ENCODE results near the gene LMNA.
A peak's percentile ranks its signal among the peaks of the same experiment; 100 is the strongest.
"Not testable (repeated sequence)": the region's sequence is repeated elsewhere in the genome, so short reads cannot be mapped to it uniquely, and the experiment has no call there.

The LMNA gene

GRCh38 chr1:156104861-156105832 lies 9.4 kb upstream of the LMNA start:
- peak; percentile 74 for DNase-seq (ENCODE audit: low spot score)

GRCh38 chr1:156106624-156107488 lies 7.7 kb upstream of the LMNA start:
- no peak for DNase-seq (ENCODE audit: low spot score)

GRCh38 chr1:156108057-156108456 lies 6.5 kb upstream of the LMNA start:
- no peak for DNase-seq (ENCODE audit: low spot score)

GRCh38 chr1:156108664-156109241 lies 5.8 kb upstream of the LMNA start:
- no peak for DNase-seq (ENCODE audit: low spot score)

- DNase-seq (ENCODE audit: low spot score), result no peak
These were observed 4.3 kb upstream of the LMNA start for GRCh38 chr1:156110252-156110651.

- no peak for DNase-seq (ENCODE audit: low spot score)
These were observed 3.1 kb upstream of the LMNA start for GRCh38 chr1:156111355-156111962.

GRCh38 chr1:156112276-156113137 lies 2.0 kb upstream of the LMNA start:
- DNase-seq (ENCODE audit: low spot score), result no peak

GRCh38 chr1:156113282-156113950 lies 1.1 kb upstream of the LMNA start:
- peak; percentile 33 for DNase-seq (ENCODE audit: low spot score)

GRCh38 chr1:156114919-156115513 lies 505 bp downstream of the LMNA start:
- peak; percentile 30 for DNase-seq (ENCODE audit: low spot score)

GRCh38 chr1:156115514-156116374 lies 1.2 kb downstream of the LMNA start:
- peak; percentile 63 for DNase-seq (ENCODE audit: low spot score)

GRCh38 chr1:156116731-156117130 lies 2.2 kb downstream of the LMNA start:
- not testable (repeated sequence) for DNase-seq (ENCODE audit: low spot score)

- no peak for DNase-seq (ENCODE audit: low spot score)
These were observed 3.1 kb downstream of the LMNA start for GRCh38 chr1:156117414-156118176.

GRCh38 chr1:156118177-156118868 lies 3.8 kb downstream of the LMNA start:
- DNase-seq (ENCODE audit: low spot score), result peak; percentile 33

- DNase-seq (ENCODE audit: low spot score), result peak; percentile 83
These were observed 5.1 kb downstream of the LMNA start for GRCh38 chr1:156119503-156120209.

- no peak for DNase-seq (ENCODE audit: low spot score)
These were observed 5.8 kb downstream of the LMNA start for GRCh38 chr1:156120318-156120717.

- not testable (repeated sequence) for DNase-seq (ENCODE audit: low spot score)
These were observed 6.5 kb downstream of the LMNA start for GRCh38 chr1:156121005-156121404.

GRCh38 chr1:156121457-156121856 lies 6.9 kb downstream of the LMNA start:
- no peak for DNase-seq (ENCODE audit: low spot score)
